Measurements from ENCODE around the gene NLRC5.
"Not testable (repeated sequence)": the region's sequence is repeated elsewhere in the genome, so short reads cannot be mapped to it uniquely, and the experiment has no call there.

NLRC5 gene

DNA sequence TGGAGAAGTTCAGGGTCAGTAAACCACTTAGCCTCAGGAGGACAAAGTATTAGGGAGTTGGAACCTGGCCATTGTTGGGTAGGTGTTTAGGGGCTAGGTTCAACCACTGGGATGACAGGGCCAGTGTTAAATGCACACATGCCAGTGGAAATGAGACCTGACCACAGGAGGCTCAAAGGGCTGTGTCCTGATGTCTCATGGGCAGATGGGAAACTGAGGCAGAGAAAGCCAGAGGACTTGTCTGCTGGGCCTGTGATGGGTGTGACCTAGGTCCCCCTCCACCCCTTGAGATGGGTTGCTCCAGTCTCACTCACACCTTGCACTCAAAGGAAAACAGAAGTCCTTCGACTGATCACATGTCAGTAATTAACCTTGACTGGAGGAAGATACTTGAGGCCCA lies 119.1 kb downstream of the NLRC5 start:
- DNase-seq, result no peak

DNA sequence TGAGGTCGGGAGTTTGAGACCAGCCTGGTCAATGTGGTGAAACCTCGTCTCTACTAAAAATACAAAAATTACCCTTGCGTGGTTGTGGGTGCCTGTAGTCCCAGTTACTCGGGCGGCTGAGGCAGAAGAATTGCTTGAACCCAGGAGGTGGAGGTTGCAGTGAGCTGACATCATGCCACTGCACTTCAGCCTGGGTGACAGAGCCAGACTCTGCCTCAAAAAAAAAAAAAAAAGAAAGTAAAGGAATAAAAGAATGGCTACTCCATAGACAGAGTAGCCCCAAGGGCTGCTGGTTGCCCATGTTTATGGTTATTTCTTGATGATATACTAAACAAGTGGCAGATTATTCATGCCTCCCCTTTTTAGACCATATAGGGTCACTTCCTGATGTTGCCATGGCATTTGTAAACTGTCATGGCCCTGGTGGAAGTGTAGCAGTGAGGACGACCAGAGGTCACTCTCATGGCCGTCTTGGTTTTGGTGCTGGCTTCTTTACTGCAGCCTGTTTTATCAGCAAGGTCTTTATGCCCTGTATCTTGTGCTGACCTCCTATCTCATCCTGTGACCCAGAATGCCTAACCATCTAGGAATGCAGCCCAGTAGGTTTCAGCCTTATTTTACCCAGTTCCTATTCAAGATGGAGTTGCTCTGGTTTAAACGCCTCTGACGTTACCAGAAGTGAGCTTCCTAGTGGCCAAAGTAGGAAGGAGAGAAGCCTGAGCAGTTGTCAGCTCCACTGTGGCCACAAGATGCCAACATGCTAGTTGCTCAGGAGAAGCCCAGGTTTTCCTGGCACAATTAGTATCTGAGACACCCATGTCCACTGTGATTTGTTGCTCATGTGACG lies 120.1 kb downstream of the NLRC5 start:
- not testable (repeated sequence) for DNase-seq

DNA sequence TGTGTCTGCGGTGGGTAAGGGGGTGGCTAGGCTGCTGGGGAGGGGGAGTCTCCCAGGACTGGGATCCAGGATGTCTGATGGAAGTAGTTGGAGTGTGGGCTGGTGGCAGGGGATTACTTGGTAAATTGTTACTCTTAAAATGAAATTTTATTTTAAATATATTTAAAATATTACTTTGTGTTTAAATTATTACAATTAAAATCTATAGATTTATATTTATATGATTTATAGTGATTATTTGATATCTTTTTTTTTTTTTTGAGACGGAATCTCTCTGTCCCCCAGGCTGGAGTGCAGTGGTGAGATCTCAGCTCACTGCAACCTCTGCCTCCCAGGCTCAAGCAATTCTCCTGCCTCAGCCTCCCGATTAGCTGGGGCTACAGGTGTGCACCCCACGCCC lies 121.6 kb downstream of the NLRC5 start:
- DNase-seq, result no peak

DNA sequence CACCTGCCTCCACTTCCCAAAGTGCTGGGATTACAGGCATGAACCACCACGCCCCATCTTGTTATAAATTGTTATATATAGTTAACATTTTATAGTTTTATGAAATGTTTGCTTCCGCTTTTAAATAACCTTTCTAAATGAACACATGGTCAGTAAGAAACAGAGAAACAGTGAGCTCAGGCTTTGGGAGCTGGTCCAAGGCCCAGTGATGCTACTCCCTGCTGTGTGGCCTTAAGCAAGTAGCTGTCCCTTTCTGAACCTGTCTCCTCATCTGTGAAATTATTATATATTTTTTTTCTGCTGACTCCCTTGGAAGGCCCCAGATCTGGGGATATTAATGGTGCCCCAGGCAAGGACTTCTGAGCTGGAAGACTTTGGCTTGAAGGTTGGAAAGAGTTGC lies 122.1 kb downstream of the NLRC5 start:
- DNase-seq, result no peak

DNA sequence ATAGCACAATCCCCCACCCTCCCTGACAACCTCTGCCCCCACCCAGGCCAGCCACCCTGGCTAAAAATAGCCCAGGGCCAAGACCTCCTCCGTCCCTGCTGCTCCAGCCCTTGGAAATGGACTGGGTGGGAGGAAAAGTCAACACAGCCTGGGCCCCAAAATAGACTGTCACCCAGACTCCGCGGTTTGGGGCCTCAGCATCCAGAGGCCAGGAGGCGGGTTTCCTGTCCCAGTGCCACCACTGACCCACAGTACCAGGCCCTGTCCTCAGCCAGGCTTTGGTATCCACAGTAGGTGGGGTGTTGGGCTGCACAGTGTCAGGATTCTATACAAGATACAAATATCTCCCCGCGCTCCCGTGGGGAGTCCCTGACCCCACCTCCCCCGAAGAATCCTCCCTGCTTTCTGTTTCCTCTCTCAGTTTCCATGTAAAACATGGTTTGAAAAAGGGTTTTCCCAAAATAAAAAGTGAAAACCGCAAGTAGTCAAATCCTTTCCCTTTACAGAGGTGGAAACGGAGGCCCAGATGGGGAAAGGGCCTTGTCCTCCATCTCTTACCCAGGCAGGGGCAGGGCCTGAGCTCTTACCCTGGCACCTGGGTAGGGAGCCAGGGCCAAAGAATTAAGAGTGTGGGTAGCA lies 123.2 kb downstream of the NLRC5 start:
- no peak for DNase-seq

DNA sequence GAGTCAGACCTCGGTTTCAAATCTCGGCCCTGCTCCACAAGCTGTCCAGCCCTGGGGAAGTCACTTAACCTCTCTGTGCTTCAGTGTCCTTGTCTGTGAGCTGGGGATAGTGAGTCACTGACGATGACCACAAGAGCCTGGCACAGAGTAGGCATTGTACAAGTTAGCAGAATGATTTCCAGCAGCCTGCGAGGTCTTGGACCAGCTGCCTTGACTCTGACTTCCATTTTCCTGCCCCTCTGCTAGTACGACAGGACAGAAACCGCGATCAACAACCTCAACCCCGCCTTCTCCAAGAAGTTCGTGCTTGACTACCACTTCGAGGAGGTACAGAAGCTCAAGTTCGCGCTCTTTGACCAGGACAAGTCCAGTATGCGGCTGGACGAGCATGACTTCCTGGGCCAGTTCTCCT lies 123.7 kb downstream of the NLRC5 start:
- DNase-seq, result no peak

DNA sequence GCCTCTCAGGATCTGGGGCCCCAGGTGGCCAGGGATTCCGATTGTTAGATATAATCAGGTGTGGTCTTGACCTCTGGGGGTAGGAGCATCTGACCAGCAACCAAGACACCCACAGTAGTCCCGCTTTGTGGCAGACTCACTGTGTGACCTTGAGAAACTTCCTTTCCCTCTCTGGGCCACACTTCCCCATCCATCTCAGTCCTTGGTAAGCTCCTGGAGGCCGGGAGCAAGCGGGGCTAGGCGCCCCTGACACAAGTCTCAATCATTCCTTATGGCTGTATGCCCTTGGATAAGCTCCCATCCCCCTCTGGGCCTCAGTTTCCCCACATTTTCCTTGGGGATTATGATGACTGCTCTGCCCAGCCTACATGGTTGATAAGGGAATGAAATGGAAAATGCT lies 124.3 kb downstream of the NLRC5 start:
- DNase-seq, result no peak

DNA sequence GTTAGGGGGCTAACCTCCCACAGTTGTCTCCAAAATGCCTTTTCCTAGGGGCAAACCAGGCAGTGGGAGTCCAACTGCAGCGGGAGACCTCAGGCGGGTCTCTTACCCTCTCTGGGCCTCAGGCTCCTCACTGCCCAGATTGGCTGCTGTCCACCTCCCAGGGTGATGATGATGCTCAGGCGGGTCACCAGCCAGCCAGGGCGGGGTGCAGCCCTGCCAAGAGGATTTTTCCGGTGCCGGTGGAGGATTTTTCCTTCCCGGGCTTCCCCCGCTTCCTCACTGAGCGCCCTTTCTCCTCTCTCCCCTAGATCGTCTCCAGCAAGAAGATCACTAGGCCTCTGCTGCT lies 125.8 kb downstream of the NLRC5 start:
- no peak for DNase-seq

DNA sequence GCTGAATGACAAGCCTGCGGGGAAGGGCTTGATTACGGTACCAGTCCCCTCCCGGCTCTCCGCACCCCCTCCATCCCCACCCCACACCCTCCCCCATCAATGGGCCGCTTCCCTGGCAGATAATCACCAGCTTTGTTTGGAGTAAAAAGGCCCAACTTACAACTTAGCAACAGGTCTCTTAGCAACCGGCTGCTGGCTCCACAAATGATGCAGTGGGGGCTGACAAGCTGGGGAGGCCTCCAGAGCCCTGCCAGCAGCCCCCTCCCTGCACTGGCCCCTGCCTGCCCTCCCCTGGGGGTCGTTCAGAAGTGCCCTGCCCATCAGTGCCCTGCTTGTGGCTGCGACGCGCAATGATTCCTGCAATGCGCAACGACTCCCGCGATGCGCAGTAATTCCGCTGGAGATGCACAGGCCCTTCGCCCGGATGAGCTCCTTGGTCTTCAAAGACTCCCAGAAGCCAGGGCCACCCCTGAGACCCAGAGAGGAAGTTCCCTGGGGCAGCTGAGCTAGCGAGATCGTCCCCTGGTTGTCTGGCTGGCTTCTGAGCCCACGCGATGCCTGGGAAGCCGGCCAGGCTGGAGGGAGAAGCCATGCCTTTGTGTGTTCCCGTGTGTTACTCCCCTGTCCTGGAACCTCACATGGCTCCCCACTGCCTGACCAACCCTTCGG lies 126.3 kb downstream of the NLRC5 start:
- DNase-seq, result no peak

DNA sequence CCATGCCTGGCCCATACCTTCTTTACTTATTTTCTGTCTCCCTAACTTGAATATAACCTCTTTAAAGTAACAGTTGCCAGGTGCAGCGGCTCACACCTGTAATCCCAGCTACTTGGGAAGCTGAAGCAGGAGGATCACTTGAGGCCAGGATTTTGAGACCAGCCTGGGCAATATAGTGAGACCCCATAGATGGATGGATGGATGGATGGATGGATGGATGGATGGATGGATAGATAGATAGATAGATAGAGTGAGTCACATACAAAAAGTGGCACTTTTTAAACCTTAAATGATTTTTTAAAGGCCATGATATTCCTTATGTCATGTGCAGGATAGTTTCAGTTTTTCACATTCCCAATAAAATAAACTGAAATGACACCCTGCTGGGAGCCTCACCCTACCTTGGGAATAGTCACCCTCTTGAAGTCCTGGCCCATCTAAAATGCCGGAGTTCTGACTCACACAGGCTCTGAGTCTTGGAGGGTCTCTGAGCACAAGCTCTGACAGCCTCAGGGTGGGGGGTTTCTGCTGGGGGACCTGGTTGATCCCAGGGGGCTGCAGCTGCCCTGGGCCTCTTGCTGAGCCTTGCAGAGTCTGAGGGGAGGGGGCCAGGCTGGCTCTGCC lies 129.2 kb downstream of the NLRC5 start:
- DNase-seq, result no peak

DNA sequence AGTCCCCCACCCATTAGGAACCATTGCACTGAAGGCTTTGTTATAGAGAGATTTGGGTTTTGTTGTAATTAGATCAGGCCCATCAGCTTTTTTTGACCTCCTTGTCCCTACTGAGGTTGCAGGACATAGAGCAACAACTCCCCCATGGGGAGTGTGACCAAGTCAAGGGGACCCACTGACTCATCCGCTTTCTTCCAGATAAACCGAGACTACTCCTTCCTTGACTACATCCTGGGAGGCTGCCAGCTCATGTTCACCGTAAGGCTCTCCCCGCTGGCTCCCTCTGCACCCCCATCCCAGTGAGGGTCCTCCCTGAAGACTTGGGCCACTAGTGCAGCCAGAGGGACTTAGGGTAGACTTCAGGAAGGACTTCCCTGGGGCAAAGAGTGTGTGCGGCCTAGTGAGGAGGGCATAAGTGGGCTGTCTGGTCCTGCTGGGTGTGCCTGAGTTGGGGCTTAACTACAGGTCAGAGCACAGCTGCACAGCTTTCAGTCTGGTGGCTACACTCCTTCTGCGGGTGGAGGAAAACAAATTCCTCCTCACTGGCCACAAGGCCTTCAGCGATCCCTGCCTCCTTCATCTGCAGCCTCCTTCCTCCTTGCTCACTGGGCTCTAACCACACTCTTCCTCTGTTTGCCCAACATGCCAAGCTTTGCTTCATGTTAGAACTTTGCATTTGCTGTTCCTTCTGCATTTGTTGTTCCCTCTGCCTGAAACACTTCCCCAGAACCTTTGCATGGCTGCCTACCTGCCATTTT lies 134.0 kb downstream of the NLRC5 start:
- DNase-seq, result no peak

DNA sequence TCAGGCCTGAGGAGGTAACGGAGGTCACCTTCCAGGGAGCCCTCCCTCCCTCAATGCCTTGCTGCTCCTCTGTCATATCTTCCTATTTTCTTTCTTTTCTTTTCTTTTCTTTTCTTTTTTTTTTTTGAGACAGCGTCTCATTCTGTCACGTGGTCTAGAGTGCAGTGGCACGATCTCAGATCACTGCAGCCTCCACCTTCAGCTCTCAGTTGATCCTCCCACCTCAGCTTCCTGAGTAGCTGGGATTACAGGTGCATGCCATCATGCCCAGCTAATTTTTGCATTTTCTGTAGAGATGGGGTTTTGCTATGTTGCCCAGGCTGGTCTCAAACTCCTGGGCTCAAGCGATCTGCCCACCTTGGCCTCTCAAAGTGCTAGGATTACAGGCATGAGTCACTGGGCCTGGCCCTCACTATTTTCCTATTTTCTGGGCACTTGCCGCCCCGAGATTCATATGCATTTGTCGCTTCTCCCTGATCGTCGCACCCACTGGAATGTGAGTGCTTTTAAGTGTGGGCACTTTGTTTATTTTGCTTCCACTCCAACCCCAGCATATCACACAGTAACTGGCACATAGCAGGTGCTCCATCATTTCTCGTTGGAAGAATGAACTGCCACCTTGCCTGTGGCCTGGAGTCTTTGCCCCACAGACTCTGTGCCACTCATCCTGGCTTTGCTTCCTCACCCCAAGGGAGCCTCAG lies 134.8 kb downstream of the NLRC5 start:
- no peak for DNase-seq

DNA sequence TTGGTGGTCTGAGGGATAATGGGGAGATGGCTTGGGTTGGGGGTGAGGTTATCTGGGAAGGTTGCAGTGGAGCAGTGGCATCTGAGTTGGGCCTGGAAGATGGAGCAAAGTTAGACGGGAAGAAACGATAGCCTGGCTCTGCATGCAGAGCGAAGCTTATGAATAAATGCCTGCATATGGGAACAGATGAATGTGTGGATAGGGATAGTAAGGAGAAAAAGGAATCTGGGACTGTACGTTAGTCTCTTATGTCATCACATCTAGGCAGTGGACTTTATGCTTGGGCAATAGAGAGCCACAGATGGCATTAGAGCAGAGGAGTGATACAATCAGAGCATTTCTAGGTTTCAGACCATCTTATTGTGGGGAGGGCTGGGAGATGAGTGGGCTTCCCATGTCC lies 136.0 kb downstream of the NLRC5 start:
- no peak for DNase-seq

DNA sequence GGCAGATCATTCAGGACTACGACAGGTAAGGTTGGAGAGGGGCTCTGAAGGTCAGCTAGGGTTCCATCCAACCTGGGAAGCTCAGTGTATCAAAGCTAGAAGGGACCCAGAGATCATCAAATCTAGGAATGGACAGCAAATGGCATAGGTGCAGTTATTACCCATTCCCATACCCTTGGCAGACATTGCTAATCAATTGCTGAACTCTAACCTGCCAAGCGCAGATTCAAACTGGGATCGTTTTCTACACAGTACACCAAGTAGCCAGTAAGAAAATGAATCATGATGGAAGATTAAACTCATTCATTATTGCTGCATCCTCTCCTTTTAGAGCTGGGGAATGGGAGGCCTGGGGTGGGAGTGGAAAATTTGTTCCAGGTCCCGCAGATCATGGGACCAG lies 136.6 kb downstream of the NLRC5 start:
- DNase-seq, result no peak

DNA sequence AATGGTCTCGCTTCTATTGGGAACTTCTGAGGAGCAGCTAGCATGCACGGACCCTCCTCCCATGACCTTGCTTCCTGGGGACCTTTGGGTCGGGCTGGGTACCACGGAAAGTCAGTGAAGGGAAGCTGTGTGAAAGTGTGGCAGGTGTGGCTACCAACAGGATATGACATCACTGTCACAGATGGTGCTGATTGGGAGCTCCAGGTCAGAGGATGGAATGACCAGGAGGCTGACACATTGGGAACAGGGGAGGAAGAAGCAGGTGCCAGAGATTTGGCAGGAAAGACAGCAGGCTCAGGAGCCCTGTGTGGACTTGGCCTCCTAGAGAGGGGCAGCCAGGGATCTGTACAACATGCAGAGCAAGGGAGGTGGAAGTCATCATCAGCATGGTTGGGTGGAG lies 137.1 kb downstream of the NLRC5 start:
- no peak for DNase-seq

DNA sequence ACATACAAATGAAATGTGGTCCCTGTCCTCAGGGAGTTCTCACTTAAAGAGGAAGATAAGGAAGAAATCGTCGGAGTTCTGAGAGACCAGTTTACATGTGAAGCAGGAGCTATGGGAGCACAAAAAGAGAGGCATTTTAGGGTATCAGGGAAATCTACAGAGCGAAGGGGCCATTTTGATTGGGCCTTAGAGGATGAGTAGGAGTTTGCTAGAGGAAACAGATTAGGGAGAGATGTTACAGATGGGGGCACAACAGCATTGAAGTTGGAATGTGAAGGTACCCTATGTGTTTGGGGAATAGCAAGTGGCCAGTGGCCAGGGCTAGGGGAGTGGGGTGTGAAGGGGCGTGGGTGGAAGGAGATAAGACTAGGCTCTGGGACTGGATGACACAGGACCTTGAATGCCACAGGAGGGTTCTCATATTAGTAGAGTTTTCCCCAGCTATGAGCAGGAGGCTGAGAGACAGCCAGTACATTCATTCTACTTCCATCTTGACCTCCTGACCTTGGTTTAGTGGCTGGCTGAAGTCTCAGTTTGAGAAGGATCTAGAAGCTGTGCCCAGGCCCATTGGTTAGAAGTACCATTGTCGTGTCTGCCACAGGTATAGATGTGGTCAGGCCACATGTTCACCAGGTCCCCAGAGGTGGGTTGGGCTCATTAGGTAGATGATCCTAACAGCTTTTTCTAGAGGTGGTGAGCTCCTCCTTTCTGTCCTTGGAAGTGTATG lies 137.8 kb downstream of the NLRC5 start:
- DNase-seq, result no peak

DNA sequence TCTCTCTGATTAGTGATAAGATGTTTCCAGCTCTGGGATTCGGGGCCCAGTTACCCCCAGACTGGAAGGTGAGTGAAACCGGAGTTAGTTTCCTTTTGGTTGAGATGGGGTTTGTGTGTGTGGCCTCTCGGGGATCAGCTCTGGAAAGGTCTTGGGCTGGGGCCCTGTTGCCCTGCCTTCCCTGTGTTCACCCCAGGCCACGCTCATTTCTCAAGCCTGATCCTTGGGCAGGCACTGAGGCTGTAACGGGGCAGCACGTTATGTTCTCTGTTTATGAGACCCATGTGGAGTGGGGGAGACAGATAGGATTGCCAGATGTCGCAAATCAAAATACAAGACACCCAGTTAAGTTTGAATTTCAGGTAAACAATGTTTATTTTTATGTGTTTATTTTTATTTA lies 138.5 kb downstream of the NLRC5 start:
- no peak for DNase-seq

DNA sequence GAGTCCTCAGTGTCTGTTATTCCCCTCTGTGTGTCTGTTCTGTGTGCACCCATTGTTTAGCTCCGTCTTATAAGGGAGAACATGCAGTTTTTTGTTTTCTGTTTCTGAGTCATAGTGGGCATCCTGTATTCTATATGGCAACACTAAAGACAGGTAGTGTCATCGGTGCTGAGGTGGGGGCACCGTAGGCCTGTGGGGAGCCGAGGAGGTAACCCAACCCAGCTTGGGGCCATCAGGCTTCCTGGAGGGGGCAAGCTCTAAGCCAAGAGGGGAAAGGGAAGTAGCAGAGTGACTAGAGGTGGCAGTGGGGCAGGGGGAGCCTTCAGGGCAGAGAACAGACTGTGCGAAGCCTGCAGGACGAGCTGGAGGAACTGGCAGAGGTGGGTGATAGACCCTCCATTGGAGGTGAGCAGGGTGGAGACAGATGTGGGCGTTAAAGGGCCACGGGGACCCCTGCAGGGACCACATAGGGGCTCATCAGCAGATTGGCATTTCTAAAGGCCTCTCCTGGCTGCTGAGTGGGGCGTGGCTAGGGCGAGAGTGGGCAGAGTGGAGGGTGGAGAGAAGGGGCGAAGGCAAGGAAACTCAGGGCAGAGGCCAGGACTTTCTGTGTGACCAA lies 139.5 kb downstream of the NLRC5 start:
- no peak for DNase-seq

DNA sequence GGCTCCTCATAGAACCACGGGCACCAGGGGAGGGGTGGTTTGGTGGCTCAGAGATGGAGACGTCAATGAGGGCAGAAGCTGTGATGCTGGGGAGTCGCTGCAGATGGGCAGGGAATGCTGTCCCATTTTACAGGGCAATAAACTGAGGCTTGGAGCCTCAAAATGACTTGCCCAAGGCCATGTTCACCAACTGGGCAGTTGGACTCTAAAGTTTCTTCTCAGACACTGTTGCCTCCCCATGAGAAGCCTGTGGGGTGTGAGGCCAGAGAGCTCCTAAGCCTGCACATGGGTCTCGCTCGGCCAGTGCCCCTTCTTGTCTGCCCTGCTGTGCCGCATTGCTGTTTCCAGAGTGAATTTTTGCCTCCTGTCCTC lies 141.6 kb downstream of the NLRC5 start:
- DNase-seq, result no peak

DNA sequence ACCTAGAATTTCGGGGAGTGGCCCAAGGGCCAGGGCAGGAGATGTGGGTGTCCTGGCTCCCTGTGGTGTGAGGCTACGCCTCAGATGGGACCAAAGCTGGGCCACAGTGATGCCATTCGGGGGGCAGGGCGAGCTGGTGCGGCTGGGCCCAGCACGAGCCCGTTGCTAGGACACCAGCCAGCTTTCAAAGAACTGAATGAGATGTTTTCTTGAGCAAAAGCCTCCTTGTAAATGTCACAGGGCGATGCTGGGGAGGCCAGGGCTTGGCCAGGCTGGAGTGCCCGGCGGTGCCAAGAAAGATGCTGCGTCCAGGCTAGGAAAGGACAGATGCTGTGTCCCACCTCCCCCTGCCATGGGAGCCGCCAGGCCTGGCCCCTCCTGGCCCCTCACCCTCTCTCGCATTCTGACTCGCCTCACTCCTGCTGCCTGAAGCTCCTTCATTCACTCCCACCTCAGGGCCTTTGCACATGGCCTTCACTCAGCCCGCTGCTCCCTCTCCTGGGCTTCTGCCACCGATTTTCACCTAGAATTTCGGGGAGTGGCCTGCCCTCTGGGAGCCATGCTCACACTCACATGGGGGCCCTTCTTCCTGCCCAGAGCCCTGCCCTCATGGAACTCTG lies 142.1 kb downstream of the NLRC5 start:
- DNase-seq, result no peak

DNA sequence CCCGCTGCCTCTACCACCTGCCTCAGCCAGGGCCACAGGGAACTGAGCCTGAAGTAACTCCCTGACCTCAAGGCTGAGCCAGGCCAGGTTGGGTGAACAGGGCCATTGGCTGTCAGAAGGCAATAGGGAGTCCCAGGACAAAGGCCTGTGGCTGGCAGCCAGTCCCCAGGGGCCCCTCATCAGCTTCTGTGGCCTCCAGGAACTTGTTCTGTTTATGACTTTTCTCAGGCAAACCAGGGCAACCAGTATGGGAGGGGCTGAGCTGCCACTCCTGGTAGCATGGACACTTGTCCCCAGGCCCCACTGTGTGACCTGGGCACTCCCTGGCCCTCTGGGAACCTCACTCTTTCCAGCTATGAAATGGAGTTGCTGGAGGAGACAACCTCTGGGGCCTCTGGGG lies 143.1 kb downstream of the NLRC5 start:
- no peak for DNase-seq

All from NCI-H187 (cell line).